Stimulated activated CD8-positive, alpha-beta memory T cell treated with anti-CD3 and anti-CD28 coated beads, Interleukin-12 subunit alpha, Interleukin-12 subunit beta, amount 100 ng/mL, for 24 hours (primary cell): ENCODE data around the gene CORO7.
A peak's percentile ranks its signal among the peaks of the same experiment; 100 is the strongest.

Experiments
- DNase-seq: peaks from one replicate; pipeline ENCODE4 v3.0.0-alpha.2; 2020; ENCODE audit errors: extremely low read depth

Gene CORO7

GRCh38 chr16:4320571-4321137 is 95.7 kb downstream of the CORO7 start:
- no peak for DNase-seq

- no peak for DNase-seq
Measured at GRCh38 chr16:4319454-4320421, 96.7 kb downstream of the CORO7 start.

- no peak for DNase-seq
Measured at GRCh38 chr16:4318967-4319366, 97.4 kb downstream of the CORO7 start.

- DNase-seq: no peak
Measured at GRCh38 chr16:4318451-4318910, 97.9 kb downstream of the CORO7 start.

- DNase-seq: no peak
Measured at GRCh38 chr16:4317532-4318450, 98.6 kb downstream of the CORO7 start.

- DNase-seq: no peak
Measured at GRCh38 chr16:4316864-4317531, 99.4 kb downstream of the CORO7 start.

- no peak for DNase-seq
Measured at GRCh38 chr16:4316108-4316863, 100.1 kb downstream of the CORO7 start.

GRCh38 chr16:4315186-4316107 is 100.9 kb downstream of the CORO7 start, which contains the start of gene GLIS2:
GLIS2 (plus strand) TSS chr16:4316067; CDS start chr16:4332281, 16,214 bp downstream.
- no peak for DNase-seq

GRCh38 chr16:4314532-4315185 is 101.7 kb downstream of the CORO7 start:
- DNase-seq: no peak

- DNase-seq: no peak
Measured at GRCh38 chr16:4313563-4314531, 102.5 kb downstream of the CORO7 start.

GRCh38 chr16:4309833-4310266 is 106.5 kb downstream of the CORO7 start:
- DNase-seq: no peak

GRCh38 chr16:4309102-4309832 is 107.1 kb downstream of the CORO7 start:
- DNase-seq: no peak

GRCh38 chr16:4307215-4308037 is 109.0 kb downstream of the CORO7 start:
- DNase-seq: peak; percentile 91

- no peak for DNase-seq
Measured at GRCh38 chr16:4306470-4307214, 109.8 kb downstream of the CORO7 start.
